ENCODE measurements around the gene UBE2H.

GRCh38 chr7:129959471-129960203 is 6.9 kb upstream of the UBE2H start:
- TF ChIP-seq POLR2A (IDR thresholded peaks at IDR 0.05), result no peak
- no peak for TF ChIP-seq CTCF (IDR thresholded peaks at IDR 0.05)

Data from body of pancreas (tissue), 4 donors.